ENCODE results near the gene CHST4.
"Not testable (repeated sequence)": the region's sequence is repeated elsewhere in the genome, so short reads cannot be mapped to it uniquely, and the experiment has no call there.

CHST4 gene

GRCh38 chr16:71526111-71526631 lies at the start of gene CHST4:
CHST4 (plus strand) TSS chr16:71526426; CDS start chr16:71536678, 10,252 bp downstream.
- peak; percentile 17 for DNase-seq

GRCh38 chr16:71476457-71477124 lies 49.6 kb upstream of the CHST4 start:
- no peak for DNase-seq

GRCh38 chr16:71479420-71479819 lies 46.8 kb upstream of the CHST4 start:
- no peak for DNase-seq

GRCh38 chr16:71480956-71481355 lies 45.3 kb upstream of the CHST4 start:
- no peak for DNase-seq

GRCh38 chr16:71482569-71482968 lies 43.7 kb upstream of the CHST4 start:
- DNase-seq, result no peak

GRCh38 chr16:71484006-71484893 lies 42.0 kb upstream of the CHST4 start:
- DNase-seq, result peak; percentile 88

GRCh38 chr16:71489122-71489521 lies 37.1 kb upstream of the CHST4 start, which contains the start of gene ZNF19:
ZNF19 (minus strand) TSS chr16:71489324; CDS start chr16:71482114, 7,210 bp downstream.
- DNase-seq, result no peak

GRCh38 chr16:71490361-71490760 lies 35.9 kb upstream of the CHST4 start:
- no peak for DNase-seq

- no peak for DNase-seq
Observed at GRCh38 chr16:71491054-71491453, 35.2 kb upstream of the CHST4 start.

- no peak for DNase-seq
Observed at GRCh38 chr16:71492786-71493185, 33.4 kb upstream of the CHST4 start.

- no peak for DNase-seq
Observed at GRCh38 chr16:71493213-71493612, 33.0 kb upstream of the CHST4 start.

GRCh38 chr16:71498031-71498430 lies 28.2 kb upstream of the CHST4 start:
- DNase-seq, result no peak

GRCh38 chr16:71499775-71500364 lies 26.4 kb upstream of the CHST4 start:
- DNase-seq, result peak; percentile 37

GRCh38 chr16:71500964-71501363 lies 25.3 kb upstream of the CHST4 start:
- DNase-seq, result no peak

- peak; percentile 47 for DNase-seq
Observed at GRCh38 chr16:71501547-71501946, 24.7 kb upstream of the CHST4 start.

- DNase-seq, result not testable (repeated sequence)
Observed at GRCh38 chr16:71504051-71504450, 22.2 kb upstream of the CHST4 start.

GRCh38 chr16:71504901-71505300 lies 21.3 kb upstream of the CHST4 start:
- DNase-seq, result no peak

GRCh38 chr16:71507061-71507460 lies 19.2 kb upstream of the CHST4 start:
- no peak for DNase-seq

GRCh38 chr16:71513302-71513701 lies 12.9 kb upstream of the CHST4 start:
- DNase-seq, result no peak

- no peak for DNase-seq
Observed at GRCh38 chr16:71514476-71514875, 11.8 kb upstream of the CHST4 start.

- no peak for DNase-seq
Observed at GRCh38 chr16:71515026-71515425, 11.2 kb upstream of the CHST4 start.

GRCh38 chr16:71520550-71520949 lies 5.7 kb upstream of the CHST4 start:
- DNase-seq, result no peak

Data from kidney glomerular epithelial cell (primary cell).